Mucosa of stomach (tissue), 1 donor: ENCODE measurements around the gene SMC5.
"Not testable (repeated sequence)": the region's sequence is repeated elsewhere in the genome, so short reads cannot be mapped to it uniquely, and the experiment has no call there.

Experiments
- H3K27me3 ChIP-seq: one replicate; pipeline ENCODE4 v1.7.0; 2013; ENCODE audit warnings: mild to moderate bottlenecking, low read length; ENCODE audit not compliant: control insufficient read depth, insufficient read depth
- H3K36me3 ChIP-seq: one replicate; pipeline ENCODE4 v1.7.0; 2013; ENCODE audit warnings: low read length; ENCODE audit not compliant: control insufficient read depth, insufficient read depth
- H3K4me1 ChIP-seq: one replicate; pipeline ENCODE4 v1.7.0; 2013; ENCODE audit warnings: mild to moderate bottlenecking, low read length; ENCODE audit not compliant: control insufficient read depth, insufficient read depth
- H3K4me3 ChIP-seq: one replicate; pipeline ENCODE4 v1.7.0; 2013; ENCODE audit warnings: low read length
- H3K9ac ChIP-seq: one replicate; pipeline ENCODE4 v1.7.0; 2013; ENCODE audit warnings: mild to moderate bottlenecking, low read length, moderate library complexity
- H3K9me3 ChIP-seq: one replicate; pipeline ENCODE4 v1.7.0; 2013; ENCODE audit warnings: mild to moderate bottlenecking, low read length, moderate library complexity; ENCODE audit not compliant: control insufficient read depth
- donor health status: Pancreatic carcinoma.

SMC5 gene

GRCh38 chr9:70322096-70322495 lies 63.3 kb downstream of the SMC5 start:
- Histone ChIP-seq H3K9me3 (no peaks in the 10 kb centered on the region), H3K36me3 (no peaks in the 10 kb centered on the region), H3K4me3 (no peak overlapping the region), H3K9ac (no peak overlapping the region), H3K4me1 (no peaks in the 10 kb centered on the region), H3K27me3 (no peaks in the 10 kb centered on the region)

- H3K36me3 ChIP-seq = no peaks in the 10 kb centered on the region
- no peaks in the 10 kb centered on the region for H3K4me1 ChIP-seq
- no peak overlapping the region for H3K9ac ChIP-seq
- H3K27me3 ChIP-seq = no peaks in the 10 kb centered on the region
- no peak overlapping the region for H3K4me3 ChIP-seq
- H3K9me3 ChIP-seq = no peaks in the 10 kb centered on the region
These were observed 66.2 kb downstream of the SMC5 start for GRCh38 chr9:70324963-70325362.

- not testable (repeated sequence) for H3K4me1 ChIP-seq, H3K27me3 ChIP-seq, H3K9ac ChIP-seq, H3K4me3 ChIP-seq, H3K36me3 ChIP-seq, H3K9me3 ChIP-seq
These were observed 69.8 kb downstream of the SMC5 start for GRCh38 chr9:70328625-70329024.

GRCh38 chr9:70340572-70340971 lies 81.8 kb downstream of the SMC5 start:
- no peak overlapping the region for H3K9ac ChIP-seq
- H3K4me3 ChIP-seq = no peak overlapping the region
- no peaks in the 10 kb centered on the region for H3K9me3 ChIP-seq
- no peaks in the 10 kb centered on the region for H3K36me3 ChIP-seq
- no peaks in the 10 kb centered on the region for H3K27me3 ChIP-seq
- H3K4me1 ChIP-seq = no peaks in the 10 kb centered on the region

- Histone ChIP-seq H3K4me3 (no peak overlapping the region), H3K9ac (no peak overlapping the region)
These were observed 88.3 kb downstream of the SMC5 start for GRCh38 chr9:70347046-70347445.

GRCh38 chr9:70352356-70352755 lies 93.6 kb downstream of the SMC5 start:
- no peaks in the 10 kb centered on the region for H3K27me3 ChIP-seq
- H3K9ac ChIP-seq = no peak overlapping the region
- no peak overlapping the region for H3K4me3 ChIP-seq
- H3K36me3 ChIP-seq = no peaks in the 10 kb centered on the region
- no peaks in the 10 kb centered on the region for H3K4me1 ChIP-seq
- no peaks in the 10 kb centered on the region for H3K9me3 ChIP-seq

More at GRCh38 chr9:70347046-70347445, 88.3 kb downstream of the SMC5 start:
- H3K9me3 ChIP-seq = no peaks in the 10 kb centered on the region
- H3K4me1 ChIP-seq = no peaks in the 10 kb centered on the region
- H3K36me3 ChIP-seq = no peaks in the 10 kb centered on the region
- no peaks in the 10 kb centered on the region for H3K27me3 ChIP-seq

GRCh38 chr9:70352802-70353201 lies 94.0 kb downstream of the SMC5 start:
- Histone ChIP-seq H3K27me3 (no peaks in the 10 kb centered on the region), H3K36me3 (no peaks in the 10 kb centered on the region), H3K9ac (no peak overlapping the region), H3K9me3 (no peaks in the 10 kb centered on the region), H3K4me1 (no peaks in the 10 kb centered on the region), H3K4me3 (no peak overlapping the region)

- Histone ChIP-seq H3K9me3 (no peaks in the 10 kb centered on the region), H3K36me3 (no peaks in the 10 kb centered on the region), H3K4me3 (no peak overlapping the region), H3K27me3 (no peaks in the 10 kb centered on the region), H3K4me1 (no peaks in the 10 kb centered on the region), H3K9ac (no peak overlapping the region)
These were observed 97.0 kb downstream of the SMC5 start for GRCh38 chr9:70355801-70356200.

- no peaks in the 10 kb centered on the region for H3K36me3 ChIP-seq
- no peaks in the 10 kb centered on the region for H3K9me3 ChIP-seq
- H3K27me3 ChIP-seq = no peaks in the 10 kb centered on the region
- H3K9ac ChIP-seq = no peak overlapping the region
- no peaks in the 10 kb centered on the region for H3K4me1 ChIP-seq
- no peak overlapping the region for H3K4me3 ChIP-seq
These were observed 104.2 kb downstream of the SMC5 start for GRCh38 chr9:70362952-70363351.

- Histone ChIP-seq H3K36me3 (no peaks in the 10 kb centered on the region), H3K9ac (no peak overlapping the region), H3K9me3 (no peaks in the 10 kb centered on the region), H3K27me3 (no peaks in the 10 kb centered on the region), H3K4me3 (no peak overlapping the region), H3K4me1 (no peaks in the 10 kb centered on the region)
These were observed 105.0 kb downstream of the SMC5 start for GRCh38 chr9:70363760-70364159.

GRCh38 chr9:70367305-70367930 lies 108.6 kb downstream of the SMC5 start:
- Histone ChIP-seq H3K4me3 (no peak overlapping the region), H3K4me1 (no peaks in the 10 kb centered on the region), H3K9ac (no peak overlapping the region), H3K9me3 (no peaks in the 10 kb centered on the region), H3K36me3 (no peaks in the 10 kb centered on the region), H3K27me3 (no peaks in the 10 kb centered on the region)

GRCh38 chr9:70374962-70375618 lies 116.3 kb downstream of the SMC5 start:
- Histone ChIP-seq H3K4me1 (no peaks in the 10 kb centered on the region), H3K4me3 (no peak overlapping the region), H3K27me3 (no peaks in the 10 kb centered on the region), H3K9me3 (no peaks in the 10 kb centered on the region), H3K36me3 (no peaks in the 10 kb centered on the region), H3K9ac (no peak overlapping the region)
